Measurements from ENCODE around the gene ATOX1.
A peak's percentile ranks its signal among the peaks of the same experiment; 100 is the strongest.

Gene ATOX1

DNA sequence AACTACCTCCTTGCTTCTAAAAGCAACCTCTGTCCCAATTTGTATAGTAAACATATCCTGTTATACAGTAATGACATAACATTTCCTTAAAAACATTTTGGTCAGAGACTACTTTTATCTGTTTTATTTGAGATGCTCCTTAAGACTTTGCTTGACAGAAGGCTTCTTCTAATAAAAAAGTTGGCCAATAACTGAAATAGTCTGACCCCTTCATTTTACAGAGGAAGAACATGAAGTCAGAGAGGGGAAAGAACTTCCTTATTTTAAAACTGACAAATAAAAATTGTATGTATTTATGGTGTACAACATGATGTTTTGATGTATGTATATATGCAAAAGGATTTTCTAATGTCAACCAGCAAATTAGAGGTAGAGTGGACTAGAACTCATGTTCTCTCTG is 35.9 kb downstream of the ATOX1 start:
- no peak overlapping the region for H3K4me3 ChIP-seq (ENCODE audit: control insufficient read depth, low read depth, low read length)
- TF ChIP-seq, protein P1, sequence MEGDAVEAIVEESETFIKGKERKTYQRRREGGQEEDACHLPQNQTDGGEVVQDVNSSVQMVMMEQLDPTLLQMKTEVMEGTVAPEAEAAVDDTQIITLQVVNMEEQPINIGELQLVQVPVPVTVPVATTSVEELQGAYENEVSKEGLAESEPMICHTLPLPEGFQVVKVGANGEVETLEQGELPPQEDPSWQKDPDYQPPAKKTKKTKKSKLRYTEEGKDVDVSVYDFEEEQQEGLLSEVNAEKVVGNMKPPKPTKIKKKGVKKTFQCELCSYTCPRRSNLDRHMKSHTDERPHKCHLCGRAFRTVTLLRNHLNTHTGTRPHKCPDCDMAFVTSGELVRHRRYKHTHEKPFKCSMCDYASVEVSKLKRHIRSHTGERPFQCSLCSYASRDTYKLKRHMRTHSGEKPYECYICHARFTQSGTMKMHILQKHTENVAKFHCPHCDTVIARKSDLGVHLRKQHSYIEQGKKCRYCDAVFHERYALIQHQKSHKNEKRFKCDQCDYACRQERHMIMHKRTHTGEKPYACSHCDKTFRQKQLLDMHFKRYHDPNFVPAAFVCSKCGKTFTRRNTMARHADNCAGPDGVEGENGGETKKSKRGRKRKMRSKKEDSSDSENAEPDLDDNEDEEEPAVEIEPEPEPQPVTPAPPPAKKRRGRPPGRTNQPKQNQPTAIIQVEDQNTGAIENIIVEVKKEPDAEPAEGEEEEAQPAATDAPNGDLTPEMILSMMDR (IDR thresholded peaks at IDR 0.05; ENCODE audit: control insufficient read depth, insufficient read depth, low read depth, low read length, missing control alignments) = no peak
- DNase-seq (ENCODE audit: low read depth) = no peak

DNA sequence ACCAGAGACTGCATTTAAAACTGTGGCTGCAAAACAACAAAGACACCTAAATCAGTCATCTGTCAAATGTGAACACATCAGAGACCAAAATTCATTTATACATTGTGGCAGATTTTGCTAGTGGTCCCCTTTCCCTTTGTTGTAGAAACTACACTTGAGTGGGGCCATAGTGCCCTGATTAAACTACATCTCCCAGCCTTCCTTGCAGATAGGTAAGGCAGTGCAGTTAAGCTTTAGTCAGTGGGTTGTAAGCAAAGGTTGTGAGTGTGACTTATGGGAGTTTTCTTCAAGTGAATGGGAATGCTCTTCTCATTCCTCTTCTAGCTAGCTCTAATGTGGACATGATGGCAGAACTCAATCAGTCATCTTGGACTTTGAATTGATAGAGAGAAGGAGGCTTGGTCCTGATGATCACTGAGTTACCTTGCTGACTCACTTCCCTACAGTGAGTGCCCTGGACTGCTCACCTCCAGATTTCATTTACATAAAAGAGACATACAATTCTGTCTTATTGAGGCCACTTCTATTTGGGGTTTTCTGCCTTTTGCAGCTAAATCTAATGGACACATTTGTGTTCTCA is 36.5 kb downstream of the ATOX1 start:
- H3K4me3 ChIP-seq (ENCODE audit: control insufficient read depth, low read depth, low read length) = no peak overlapping the region
- TF ChIP-seq, protein P1 (IDR thresholded peaks at IDR 0.05; ENCODE audit: control insufficient read depth, insufficient read depth, low read depth, low read length, missing control alignments) = no peak
- DNase-seq (ENCODE audit: low read depth) = no peak

DNA sequence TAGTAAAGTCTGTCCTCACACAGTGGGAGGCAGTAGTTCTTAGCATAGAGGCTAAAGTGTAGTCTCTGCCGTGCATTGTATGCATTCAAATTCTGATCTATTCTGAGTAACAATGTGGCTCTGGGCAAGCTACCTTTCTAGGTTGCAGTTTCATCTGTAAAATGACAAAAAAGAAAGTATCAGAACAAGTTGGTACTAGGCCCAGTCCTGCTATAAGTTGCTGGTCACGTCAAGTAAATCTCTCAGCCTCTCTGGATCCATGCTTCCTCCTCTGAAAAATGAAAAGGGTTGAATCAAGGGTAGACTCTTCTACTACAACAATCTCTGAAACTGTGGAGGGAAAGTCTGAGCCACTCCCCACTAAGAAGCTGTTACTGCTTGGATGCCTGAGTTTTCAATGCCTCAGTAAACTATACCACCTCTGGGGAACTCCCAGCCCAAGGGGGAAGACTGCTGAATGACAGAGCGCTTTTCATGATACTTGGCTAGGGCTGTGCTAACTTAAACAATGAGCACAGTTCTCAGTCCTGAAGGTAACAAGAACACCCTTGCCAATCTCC is 37.3 kb downstream of the ATOX1 start:
- H3K4me3 ChIP-seq (ENCODE audit: control insufficient read depth, low read depth, low read length) = no peak overlapping the region
- TF ChIP-seq, protein P1 (IDR thresholded peaks at IDR 0.05; ENCODE audit: control insufficient read depth, insufficient read depth, low read depth, low read length, missing control alignments) = no peak
- DNase-seq (ENCODE audit: low read depth) = no peak

DNA sequence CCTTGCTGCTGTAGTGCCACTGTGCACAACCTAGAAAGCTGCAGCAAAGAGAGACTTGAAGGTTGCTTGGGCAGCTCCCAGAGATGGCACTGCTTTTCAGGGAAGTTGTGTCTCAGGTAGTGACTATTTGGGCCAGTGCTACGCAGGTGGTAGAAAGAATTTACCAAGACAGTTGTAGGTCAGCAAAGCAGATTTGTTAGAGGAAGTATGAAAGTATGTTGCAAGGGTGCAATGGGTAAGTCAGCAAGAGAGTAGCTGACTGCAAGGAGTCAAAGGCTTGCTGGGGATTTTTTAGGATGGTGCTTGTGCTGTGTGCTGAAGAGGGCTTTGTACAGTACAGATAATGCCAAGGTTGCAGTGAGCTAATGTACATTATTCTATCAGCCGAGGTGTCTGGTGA is 38.2 kb downstream of the ATOX1 start:
- no peak for DNase-seq (ENCODE audit: low read depth)
- H3K4me3 ChIP-seq (ENCODE audit: control insufficient read depth, low read depth, low read length) = no peak overlapping the region
- TF ChIP-seq, protein P1 (IDR thresholded peaks at IDR 0.05; ENCODE audit: control insufficient read depth, insufficient read depth, low read depth, low read length, missing control alignments) = no peak

DNA sequence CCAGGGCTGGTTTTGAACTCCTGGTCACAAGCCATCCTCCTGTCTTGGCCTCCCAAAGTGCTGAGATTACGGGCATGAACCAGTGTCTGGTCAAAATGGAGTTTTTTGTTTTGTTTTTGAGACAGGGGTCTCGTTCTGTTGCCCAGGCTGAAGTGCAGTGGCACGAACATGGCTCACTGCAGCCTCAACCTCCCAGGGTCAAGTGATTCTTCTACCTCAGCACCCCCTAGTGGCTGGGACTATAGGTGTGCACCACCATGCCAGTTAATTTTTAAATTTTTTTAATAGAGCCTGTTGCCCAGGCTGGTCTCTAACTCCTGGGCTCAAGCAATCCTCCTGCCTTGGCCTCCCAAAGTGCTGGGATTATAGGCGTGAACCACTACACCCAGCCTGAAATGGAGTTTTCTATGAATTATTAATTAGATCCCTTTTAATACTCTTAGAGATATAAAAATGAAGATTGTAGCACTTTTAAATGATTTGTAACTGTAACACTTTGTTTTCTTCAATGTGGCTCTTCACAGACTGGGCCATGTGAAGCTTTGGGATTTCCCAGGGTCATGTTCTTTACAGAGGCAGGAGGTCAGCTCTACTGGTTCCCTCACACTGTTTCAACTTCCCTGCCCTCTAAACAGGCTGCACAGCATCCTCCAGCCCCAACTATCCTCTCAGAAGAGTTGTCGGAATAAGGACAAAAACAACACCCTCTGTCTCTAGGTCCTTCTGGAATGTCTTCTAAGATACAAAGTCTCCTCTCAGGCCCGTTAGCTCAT is 39.0 kb downstream of the ATOX1 start:
- DNase-seq (ENCODE audit: low read depth) = no peak
- TF ChIP-seq, protein P1 (IDR thresholded peaks at IDR 0.05; ENCODE audit: control insufficient read depth, insufficient read depth, low read depth, low read length, missing control alignments) = peak; percentile 65
- no peak overlapping the region for H3K4me3 ChIP-seq (ENCODE audit: control insufficient read depth, low read depth, low read length)

DNA sequence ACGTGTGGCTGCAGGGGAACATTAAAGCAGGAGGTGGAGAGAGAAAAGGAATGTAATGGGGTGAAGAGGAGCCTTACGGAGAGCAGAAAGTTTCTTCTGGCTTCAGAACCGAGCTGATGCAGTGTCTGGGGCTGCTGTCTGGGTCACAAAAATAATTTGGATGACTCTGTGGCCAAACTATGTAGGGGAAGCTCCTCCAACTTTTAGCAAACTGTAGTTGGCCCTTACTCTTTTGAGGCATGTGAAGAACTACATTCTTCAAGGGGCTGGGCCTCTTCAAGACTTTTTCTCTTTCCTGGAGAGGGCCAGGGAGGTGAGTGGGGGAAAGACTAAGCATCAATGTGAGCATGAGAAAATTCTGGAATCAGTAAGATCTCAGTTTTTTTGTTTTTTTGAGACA is 39.8 kb downstream of the ATOX1 start:
- TF ChIP-seq, protein P1 (IDR thresholded peaks at IDR 0.05; ENCODE audit: control insufficient read depth, insufficient read depth, low read depth, low read length, missing control alignments) = no peak
- no peak overlapping the region; the same call in 1 of the 2 replicates for H3K4me3 ChIP-seq (ENCODE audit: control insufficient read depth, low read depth, low read length)
- peak; percentile 71 for DNase-seq (ENCODE audit: low read depth)

All from AG09309 (cell line).